Gastrocnemius medialis (tissue), 4 donors: ENCODE results near the gene GTF2B. TPM values are rescaled to one million over a fixed set of nuclear protein-coding genes. Genes with fewer than 3 reads are reported as not detected.
"Not testable (repeated sequence)": the region's sequence is repeated elsewhere in the genome, so short reads cannot be mapped to it uniquely, and the experiment has no call there.

Experiments used
- ATAC-seq, 2 donors: fragments of 150-250 bp; one replicate each; pipeline ENCODE4 v1.9.1; 2016
- DNase-seq, 2 donors: peaks; one replicate each; pipeline ENCODE4 v3.0.0-alpha.2; 2019
- H3K27ac ChIP-seq, 4 donors: fragments of 200-600 bp; sonication (generic); 1 replicate in 1 of 4; 2 replicates in 3 of 4; pipeline ENCODE4 v1.5.1; 2016 to 2018; ENCODE audit warnings: mild to moderate bottlenecking in 2 of 4, moderate library complexity in 1 of 4
- H3K27me3 ChIP-seq, 3 donors: fragments of 200-600 bp; sonication (generic) in 2 of 3; 1 replicate in 1 of 3; 2 replicates in 2 of 3; pipeline versions ENCODE4 v1.5.1 to v1.6.0; 2016 to 2019; ENCODE audit warnings: mild to moderate bottlenecking in 1 of 3, moderate library complexity in 1 of 3
- H3K36me3 ChIP-seq, 2 donors: fragments of 200-600 bp; sonication (generic) in 1 of 2; one replicate each; pipeline ENCODE4 v1.5.1; 2017 to 2018
- H3K4me1 ChIP-seq, 2 donors: fragments of 200-600 bp; sonication (generic) in 1 of 2; one replicate each; pipeline ENCODE4 v1.5.1; 2016 to 2017; ENCODE audit warnings: mild to moderate bottlenecking in 2 of 2
- H3K4me3 ChIP-seq, 4 donors: fragments of 200-600 bp; sonication (generic) in 3 of 4; 1 replicate in 1 of 4; 2 replicates in 3 of 4; pipeline ENCODE4 v1.5.1; 2016 to 2019; ENCODE audit warnings: mild to moderate bottlenecking in 2 of 4
- H3K9me3 ChIP-seq, 3 donors: fragments of 200-600 bp; sonication (generic) in 2 of 3; 1 replicate in 1 of 3; 2 replicates in 2 of 3; pipeline ENCODE4 v1.5.1; 2016 to 2019
- POLR2A ChIP-seq, 2 donors: fragments of 450-650 bp; IDR thresholded peaks; one replicate each; pipeline ENCODE4 v1.6.1; 2017; ENCODE audit warnings: antibody characterized with exemption in 2 of 2, mild to moderate bottlenecking in 2 of 2, moderate library complexity in 2 of 2
- in situ Hi-C, 4 donors: fragments of 200-750 bp; cut with MboI; loops; one replicate each; pipeline versions ENCODE4 v1.15.0 to v1.8.0; 2017; ENCODE audit warnings: low sequenced_read_pairs in 4 of 4
- intact Hi-C: fragments of 100-400 bp; cut with DNase I; formaldehyde crosslinking; loops from one replicate; pipeline ENCODE4 v1.15.1; 2023; ENCODE audit warnings: low total_unique reads
- total RNA-seq, 4 donors: library from RNA; depleted of rRNA; stranded (reverse); fragments of >200 nt; gene quantifications; one replicate each; pipeline versions ENCODE4 v1.1.0 to v1.2.3, GENCODE V29; 2016
- TF ChIP-seq, protein P1 (sequence below), 5 experiments: fragments of 450-650 bp in 3 of 5; fragments of 200-600 bp in 2 of 5; sonication (generic) in 2 of 5; IDR thresholded peaks in 4 of 5; conservative IDR thresholded peaks in 1 of 5; 1 replicate in 4 of 5; 2 replicates in 1 of 5; pipeline ENCODE4 v1.5.1; 2016 to 2019; ENCODE audit warnings: antibody characterized with exemption in 5 of 5, mild to moderate bottlenecking in 3 of 5, moderate library complexity in 3 of 5

The GTF2B gene
- total RNA-seq, 4 donors from 2014 or later, result 20.2 to 30.3 (median 24.7) TPM

DNA sequence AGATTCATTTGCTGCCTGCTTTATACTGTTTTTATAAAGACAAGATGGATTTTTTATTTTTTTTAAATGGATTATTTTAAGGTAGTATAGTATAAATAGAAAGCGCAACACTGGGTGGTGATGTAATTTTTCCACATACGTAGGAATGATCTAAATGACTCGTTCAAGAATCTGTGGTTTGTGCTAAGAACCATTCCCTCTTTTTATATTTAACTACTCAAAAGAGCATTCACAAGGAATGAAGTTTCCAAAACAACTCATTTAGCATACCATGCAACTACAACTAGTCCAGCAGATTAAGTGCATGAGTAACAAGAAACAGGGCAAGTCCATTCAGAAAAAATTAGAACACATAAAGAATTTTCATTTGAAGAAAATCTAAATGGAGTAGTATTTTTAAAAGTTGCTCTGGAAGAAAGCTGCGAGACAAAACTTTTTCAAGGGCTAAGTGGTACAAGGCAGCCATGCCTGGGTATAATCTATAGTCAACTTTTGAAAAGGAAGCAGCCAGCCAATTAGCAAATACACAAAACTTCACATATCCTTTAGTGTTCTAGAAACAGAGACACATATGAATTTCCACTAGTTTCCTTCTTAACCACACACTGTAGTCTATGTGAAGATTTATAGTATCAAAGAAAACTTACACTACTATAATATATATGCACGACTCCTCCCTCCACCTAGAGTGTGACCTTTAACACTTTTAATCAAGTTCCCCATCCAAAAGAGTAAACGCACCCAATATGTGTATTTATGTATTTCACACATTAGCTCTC lies 23.4 kb downstream of the GTF2B start:
- in situ Hi-C loops (loop anchor here in 1 of 4 donors (25.0 kb wide), 1 partner anchor 206 kb away; no protein-coding TSS in a partner anchor), intact Hi-C loops (no loop called here)
- peaks cover 2 to 12% of the 10 kb centered on the region in 2 donors for H3K36me3 ChIP-seq
- no peak overlapping the region for H3K27ac ChIP-seq
- no peak for ATAC-seq
- H3K9me3 ChIP-seq, result no peaks in the 10 kb centered on the region
- H3K27me3 ChIP-seq, result no peaks in the 10 kb centered on the region
- no peak overlapping the region for H3K4me3 ChIP-seq
- peaks cover 5 to 18% of the 10 kb centered on the region in 2 donors for H3K4me1 ChIP-seq
- TF ChIP-seq, protein P1, sequence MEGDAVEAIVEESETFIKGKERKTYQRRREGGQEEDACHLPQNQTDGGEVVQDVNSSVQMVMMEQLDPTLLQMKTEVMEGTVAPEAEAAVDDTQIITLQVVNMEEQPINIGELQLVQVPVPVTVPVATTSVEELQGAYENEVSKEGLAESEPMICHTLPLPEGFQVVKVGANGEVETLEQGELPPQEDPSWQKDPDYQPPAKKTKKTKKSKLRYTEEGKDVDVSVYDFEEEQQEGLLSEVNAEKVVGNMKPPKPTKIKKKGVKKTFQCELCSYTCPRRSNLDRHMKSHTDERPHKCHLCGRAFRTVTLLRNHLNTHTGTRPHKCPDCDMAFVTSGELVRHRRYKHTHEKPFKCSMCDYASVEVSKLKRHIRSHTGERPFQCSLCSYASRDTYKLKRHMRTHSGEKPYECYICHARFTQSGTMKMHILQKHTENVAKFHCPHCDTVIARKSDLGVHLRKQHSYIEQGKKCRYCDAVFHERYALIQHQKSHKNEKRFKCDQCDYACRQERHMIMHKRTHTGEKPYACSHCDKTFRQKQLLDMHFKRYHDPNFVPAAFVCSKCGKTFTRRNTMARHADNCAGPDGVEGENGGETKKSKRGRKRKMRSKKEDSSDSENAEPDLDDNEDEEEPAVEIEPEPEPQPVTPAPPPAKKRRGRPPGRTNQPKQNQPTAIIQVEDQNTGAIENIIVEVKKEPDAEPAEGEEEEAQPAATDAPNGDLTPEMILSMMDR (IDR thresholded peaks at IDR 0.05 in 4 of 5, conservative IDR thresholded peaks at IDR 0.05 in 1 of 5), result no peak
- TF ChIP-seq POLR2A (IDR thresholded peaks at IDR 0.05), result no peak
- no peak for DNase-seq

DNA sequence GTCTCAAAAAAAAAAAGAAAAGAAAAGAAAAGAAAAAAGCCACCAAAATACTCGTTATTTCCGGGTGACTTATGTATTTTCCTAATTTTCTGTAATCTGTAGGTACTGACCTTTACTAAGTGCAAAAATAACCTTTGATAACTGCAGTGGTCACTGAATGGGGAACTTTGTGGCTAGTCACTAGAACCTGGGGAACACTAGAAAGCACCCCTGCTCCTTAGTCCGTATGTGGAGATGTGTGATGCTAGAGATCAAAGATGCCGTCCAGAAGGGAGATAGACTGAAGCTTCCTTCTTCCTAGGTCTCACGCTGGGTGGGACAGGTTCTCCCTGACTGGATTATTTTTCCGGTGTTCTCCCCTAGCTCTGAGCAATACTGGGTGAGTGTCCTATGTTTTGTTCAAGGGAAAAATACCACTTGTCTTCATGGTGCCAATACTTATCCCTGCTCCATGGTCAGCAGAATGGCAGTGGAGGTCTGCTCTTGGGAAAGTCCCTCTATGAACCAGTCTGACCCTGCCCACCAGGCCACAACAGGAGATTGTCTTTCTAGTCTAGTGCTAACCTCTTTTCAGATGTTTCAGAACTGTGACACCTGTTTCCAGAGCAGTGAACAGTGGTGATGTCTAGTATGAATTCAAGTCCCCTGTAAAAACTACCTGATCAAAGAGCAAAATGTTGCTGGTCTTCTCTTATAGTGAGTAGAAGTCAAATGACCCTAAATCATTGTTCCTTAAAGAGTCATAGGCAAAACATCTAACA lies 39.9 kb downstream of the GTF2B start:
- no peak for ATAC-seq
- no peaks in the 10 kb centered on the region for H3K4me1 ChIP-seq
- H3K27me3 ChIP-seq, result no peaks in the 10 kb centered on the region
- no peak overlapping the region for H3K4me3 ChIP-seq
- no peak for DNase-seq
- no peak for TF ChIP-seq POLR2A (IDR thresholded peaks at IDR 0.05)
- TF ChIP-seq, protein P1 (IDR thresholded peaks at IDR 0.05 in 4 of 5, conservative IDR thresholded peaks at IDR 0.05 in 1 of 5), result no peak
- H3K27ac ChIP-seq, result no peak overlapping the region
- intact Hi-C loops (no loop called here), in situ Hi-C loops (loop anchor here in 1 of 4 donors (25.0 kb wide), 1 partner anchor 189 kb away; no protein-coding TSS in a partner anchor)
- no peaks in the 10 kb centered on the region for H3K9me3 ChIP-seq
- H3K36me3 ChIP-seq, result peaks cover 0 to 38% of the 10 kb centered on the region in 2 donors

DNA sequence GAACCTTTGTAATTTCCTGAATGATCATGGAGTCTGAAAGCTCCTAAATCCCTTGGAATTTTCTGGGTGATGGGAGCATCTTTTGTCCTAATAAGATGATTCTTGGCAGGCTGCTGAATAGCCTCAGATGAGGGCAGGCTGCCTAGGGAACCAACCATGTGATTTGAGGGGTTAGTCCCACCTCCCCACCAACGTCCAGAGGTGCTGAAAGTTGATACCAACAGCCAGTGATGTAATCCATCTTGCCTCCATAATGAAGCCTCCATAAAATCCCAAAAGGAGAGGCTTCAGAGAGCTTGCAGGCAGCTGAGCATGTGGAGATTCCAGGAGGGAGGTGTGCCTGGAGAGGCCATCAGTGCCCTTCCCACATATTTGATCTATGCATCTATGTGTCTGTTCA lies 43.7 kb downstream of the GTF2B start:
- Histone ChIP-seq H3K36me3 (peaks cover 0 to 11% of the 10 kb centered on the region in 2 donors), H3K4me1 (no peaks in the 10 kb centered on the region)
- in situ Hi-C loops, result no loop called here

DNA sequence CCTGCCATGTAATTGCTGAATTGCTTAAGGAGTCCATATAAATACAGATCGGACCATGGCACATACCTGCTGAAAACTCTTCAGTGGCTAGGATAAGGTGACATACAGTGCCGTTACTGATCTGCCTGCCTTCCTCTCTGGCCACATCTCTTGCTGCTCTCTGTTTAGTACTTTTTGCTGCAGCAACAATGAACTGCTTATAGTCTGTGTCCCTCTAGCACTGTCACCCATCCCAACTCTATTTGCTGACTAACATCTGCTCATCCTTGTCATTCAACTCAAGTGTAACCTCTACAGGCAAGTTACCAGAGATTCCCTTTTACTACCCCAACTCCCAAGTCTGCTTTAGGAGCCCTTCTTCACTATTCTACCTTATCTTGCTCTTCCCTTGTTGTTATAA lies 65.6 kb downstream of the GTF2B start:
- Histone ChIP-seq H3K9me3 (no peaks in the 10 kb centered on the region), H3K4me3 (no peak overlapping the region), H3K27me3 (no peaks in the 10 kb centered on the region), H3K27ac (no peak overlapping the region), H3K36me3 (peaks cover 0 to 18% of the 10 kb centered on the region in 2 donors), H3K4me1 (no peaks in the 10 kb centered on the region)
- TF ChIP-seq, protein P1 (IDR thresholded peaks at IDR 0.05 in 4 of 5, conservative IDR thresholded peaks at IDR 0.05 in 1 of 5), result no peak
- no peak for TF ChIP-seq POLR2A (IDR thresholded peaks at IDR 0.05)
- in situ Hi-C loops (no loop called here), intact Hi-C loops (no loop called here)
- DNase-seq, result no peak
- ATAC-seq, result no peak

More for the DNA sequence above, 43.7 kb downstream of the GTF2B start:
- Histone ChIP-seq H3K27ac (no peak overlapping the region), H3K9me3 (no peaks in the 10 kb centered on the region), H3K27me3 (no peaks in the 10 kb centered on the region), H3K4me3 (no peak overlapping the region)
- TF ChIP-seq POLR2A (IDR thresholded peaks at IDR 0.05), result no peak
- TF ChIP-seq, protein P1 (IDR thresholded peaks at IDR 0.05 in 4 of 5, conservative IDR thresholded peaks at IDR 0.05 in 1 of 5), result no peak
- DNase-seq (no peak), ATAC-seq (no peak)
- intact Hi-C loops, result no loop called here

DNA sequence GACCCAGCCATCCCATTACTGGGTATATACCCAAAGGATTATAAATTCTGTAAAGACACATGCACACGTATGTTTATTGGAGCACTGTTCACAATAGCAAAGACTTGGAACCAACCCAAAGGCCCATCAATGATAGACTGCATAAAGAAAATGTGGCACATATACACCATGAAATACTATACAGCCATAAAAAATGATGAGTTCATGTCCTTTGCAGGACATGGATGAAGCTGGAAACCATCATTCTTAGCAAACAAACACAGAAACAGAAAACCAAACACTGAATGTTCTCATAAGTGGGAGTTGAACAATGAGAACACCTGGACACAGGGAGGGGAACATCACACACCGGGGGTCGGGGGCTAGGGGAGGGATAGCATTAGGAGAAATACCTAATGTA lies 71.7 kb downstream of the GTF2B start:
- in situ Hi-C loops, result not testable (repeated sequence)

More for the DNA sequence above, 71.7 kb downstream of the GTF2B start:
- intact Hi-C loops, H3K27me3 ChIP-seq, ATAC-seq, H3K9me3 ChIP-seq, H3K4me3 ChIP-seq, H3K27ac ChIP-seq, DNase-seq, H3K4me1 ChIP-seq: not testable (repeated sequence)
- H3K36me3 ChIP-seq, result peaks cover 0 to 14% of the 10 kb centered on the region in 2 donors
